Measurements from ENCODE around the gene DBX2.
"Not testable (repeated sequence)": the region's sequence is repeated elsewhere in the genome, so short reads cannot be mapped to it uniquely, and the experiment has no call there.

DBX2 gene

GRCh38 chr12:45050751-45051571 lies at the start of gene DBX2:
DBX2 (minus strand) TSS chr12:45051099; CDS start chr12:45050927, 172 bp downstream.
- peak; percentile 37; the same call in 2 of the 3 replicates for ATAC-seq
- TF ChIP-seq TSHZ2 (CRISPR knock-in tag; IDR thresholded peaks at IDR 0.05) (no peak), ESRRG (CRISPR knock-in tag; IDR thresholded peaks at IDR 0.05) (no peak), GLIS3 (CRISPR knock-in tag; IDR thresholded peaks at IDR 0.05) (no peak), CREB5 (CRISPR knock-in tag; IDR thresholded peaks at IDR 0.05; ENCODE audit: low read depth) (no peak), PPARA (CRISPR knock-in tag; IDR thresholded peaks at IDR 0.05; ENCODE audit: borderline replicate concordance) (no peak), ISL1 (CRISPR knock-in tag; IDR thresholded peaks at IDR 0.05) (no peak), RARB (CRISPR knock-in tag; IDR thresholded peaks at IDR 0.05) (no peak), PATZ1 (CRISPR knock-in tag; IDR thresholded peaks at IDR 0.05; ENCODE audit: borderline replicate concordance) (no peak), ZNF8 (CRISPR knock-in tag; IDR thresholded peaks at IDR 0.05) (no peak), POU6F1 (CRISPR knock-in tag; IDR thresholded peaks at IDR 0.05; ENCODE audit: borderline replicate concordance, low read depth) (no peak), BACH2 (CRISPR knock-in tag; IDR thresholded peaks at IDR 0.05; ENCODE audit: borderline replicate concordance) (no peak), CSRNP3 (CRISPR knock-in tag; IDR thresholded peaks at IDR 0.05) (no peak), TOX (CRISPR knock-in tag; IDR thresholded peaks at IDR 0.05; ENCODE audit: borderline replicate concordance) (no peak)

- ATAC-seq, result no peak
- TF ChIP-seq OSR1 (CRISPR knock-in tag; IDR thresholded peaks at IDR 0.05) (no peak), ZFP30 (CRISPR knock-in tag; IDR thresholded peaks at IDR 0.05) (no peak), GLIS3 (CRISPR knock-in tag; IDR thresholded peaks at IDR 0.05) (no peak), TSHZ2 (CRISPR knock-in tag; IDR thresholded peaks at IDR 0.05) (no peak), TOX (CRISPR knock-in tag; IDR thresholded peaks at IDR 0.05; ENCODE audit: borderline replicate concordance) (no peak), ESRRG (CRISPR knock-in tag; IDR thresholded peaks at IDR 0.05) (no peak)
These were observed 47.9 kb upstream of the DBX2 start for GRCh38 chr12:45098766-45099165.

- ATAC-seq, result not testable (repeated sequence)
These were observed 44.5 kb upstream of the DBX2 start for GRCh38 chr12:45095417-45095816.

Data from SK-N-SH treated with all-trans-retinoic acid at 6 μM for 48 hours (cell line).